ENCODE data around the gene PLCL1. TPM values are rescaled to one million over a fixed set of nuclear protein-coding genes. Genes with fewer than 3 reads are reported as not detected.

The PLCL1 gene
- polyA plus RNA-seq, 3 donors, result 0.69 to 1.4 (median 0.79) TPM

DNA sequence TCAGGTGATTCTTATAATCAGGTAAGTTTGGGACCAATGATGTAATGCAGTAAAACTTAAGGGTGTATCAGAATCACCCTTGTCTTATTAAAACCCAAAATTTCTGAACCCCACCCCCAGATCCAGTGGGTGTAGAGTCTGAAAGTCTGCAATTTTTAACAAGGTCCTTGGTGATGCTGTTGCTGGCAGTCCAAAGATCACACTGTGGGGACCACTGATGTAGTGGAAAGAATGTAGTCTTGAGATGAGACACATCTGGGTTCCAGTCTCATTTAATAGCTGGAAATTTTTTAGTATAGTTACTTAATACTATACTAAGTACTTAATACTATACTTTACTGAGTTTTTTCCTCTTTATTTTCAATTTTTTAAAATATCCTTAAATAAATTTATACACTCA lies 258.4 kb downstream of the PLCL1 start:
- no peak for DNase-seq
- Histone ChIP-seq H3K27me3 (ENCODE audit: control insufficient read depth in 2 of 2, insufficient read depth in 2 of 2, low read length in 2 of 2) (no peaks in the 10 kb centered on the region), H3K4me2 (replicated peaks; ENCODE audit: extremely low read depth, low read length, poor library complexity, severe bottlenecking) (no peak overlapping the region), H3K27ac (ENCODE audit: low read depth in 1 of 2, low read length in 2 of 2) (no peak overlapping the region), H3K4me3 (replicated peaks in 1 of 3; ENCODE audit: low read depth in 2 of 3, low read length in 3 of 3) (no peak overlapping the region), H3K4me1 (ENCODE audit: control insufficient read depth in 1 of 2, insufficient read depth in 2 of 2, low read length in 2 of 2) (no peaks in the 10 kb centered on the region), H3K79me2 (ENCODE audit: insufficient read depth, low read length) (no peaks in the 10 kb centered on the region), H2AFZ (ENCODE audit: insufficient read depth, low read depth, low read length, poor library complexity, severe bottlenecking) (no peak overlapping the region), H3K9me3 (replicated peaks in 1 of 2; ENCODE audit: control insufficient read depth in 1 of 2, insufficient read depth in 1 of 2, low read length in 2 of 2) (no peaks in the 10 kb centered on the region), H4K20me1 (ENCODE audit: insufficient read depth, low read length) (no peaks in the 10 kb centered on the region), H3K36me3 (replicated peaks in 1 of 2; ENCODE audit: control insufficient read depth in 1 of 2, insufficient read depth in 2 of 2, low read length in 2 of 2) (no peaks in the 10 kb centered on the region), H3K9ac (ENCODE audit: insufficient read depth, low read length, poor library complexity, severe bottlenecking) (no peak overlapping the region)
- Mint-ChIP-seq H3K27ac (no peak overlapping the region), H3K4me3 (no peak overlapping the region), H3K9me3 (peaks cover 0 to 1% (median 0%) of the 10 kb centered on the region in 7 donors), H3K27me3 (ENCODE audit: low read depth in 3 of 3) (peaks cover 1 to 3% (median 2%) of the 10 kb centered on the region in 3 donors), H3K4me1 (no peaks in the 10 kb centered on the region), H3K36me3 (no peaks in the 10 kb centered on the region)
- no peak for TF ChIP-seq CTCF (IDR thresholded peaks at IDR 0.05)
- intact Hi-C loops (cut with micrococcal nuclease), result no loop called here

DNA sequence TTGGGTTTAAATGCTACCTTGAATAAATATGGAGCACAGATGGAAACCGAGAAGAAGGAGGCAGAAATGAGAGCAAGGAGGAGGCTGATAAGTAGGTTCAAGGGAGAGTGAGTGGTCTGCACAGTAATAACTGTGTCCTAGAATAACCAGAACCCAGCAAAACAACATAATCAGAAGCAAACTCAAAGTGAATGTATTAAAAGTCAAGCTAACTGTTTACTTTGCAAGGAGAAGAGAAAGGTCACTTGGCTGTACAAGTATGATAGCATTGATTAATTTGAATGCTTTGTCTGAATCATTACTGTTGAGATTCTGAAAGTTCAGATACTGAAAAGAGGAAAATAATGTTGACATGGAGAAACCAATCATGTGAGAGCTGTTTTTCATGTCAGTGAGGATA lies 258.8 kb downstream of the PLCL1 start:
- Histone ChIP-seq H2AFZ (ENCODE audit: insufficient read depth, low read depth, low read length, poor library complexity, severe bottlenecking) (no peak overlapping the region), H3K27ac (ENCODE audit: low read depth in 1 of 2, low read length in 2 of 2) (no peak overlapping the region), H3K9me3 (replicated peaks in 1 of 2; ENCODE audit: control insufficient read depth in 1 of 2, insufficient read depth in 1 of 2, low read length in 2 of 2) (no peaks in the 10 kb centered on the region), H3K27me3 (ENCODE audit: control insufficient read depth in 2 of 2, insufficient read depth in 2 of 2, low read length in 2 of 2) (no peaks in the 10 kb centered on the region), H3K36me3 (replicated peaks in 1 of 2; ENCODE audit: control insufficient read depth in 1 of 2, insufficient read depth in 2 of 2, low read length in 2 of 2) (no peaks in the 10 kb centered on the region), H3K9ac (ENCODE audit: insufficient read depth, low read length, poor library complexity, severe bottlenecking) (no peak overlapping the region), H3K4me3 (replicated peaks in 1 of 3; ENCODE audit: low read depth in 2 of 3, low read length in 3 of 3) (no peak overlapping the region), H3K79me2 (ENCODE audit: insufficient read depth, low read length) (no peaks in the 10 kb centered on the region), H4K20me1 (ENCODE audit: insufficient read depth, low read length) (no peaks in the 10 kb centered on the region), H3K4me1 (ENCODE audit: control insufficient read depth in 1 of 2, insufficient read depth in 2 of 2, low read length in 2 of 2) (no peaks in the 10 kb centered on the region), H3K4me2 (replicated peaks; ENCODE audit: extremely low read depth, low read length, poor library complexity, severe bottlenecking) (no peak overlapping the region)
- no peak for TF ChIP-seq CTCF (IDR thresholded peaks at IDR 0.05)
- H3K27me3 Mint-ChIP-seq (ENCODE audit: low read depth in 3 of 3), result peaks cover 1 to 3% (median 2%) of the 10 kb centered on the region in 3 donors
- peaks cover 0 to 1% (median 0%) of the 10 kb centered on the region in 7 donors for H3K9me3 Mint-ChIP-seq
- WGBS (ENCODE audit: insufficient coverage), result no CpG with 5 or more reads among the region's 1 CpG
- DNase-seq, result no peak
- no peaks in the 10 kb centered on the region for H3K36me3 Mint-ChIP-seq
- H3K4me3 Mint-ChIP-seq, result no peak overlapping the region
- intact Hi-C loops (cut with micrococcal nuclease), result no loop called here
- no peaks in the 10 kb centered on the region for H3K4me1 Mint-ChIP-seq
- H3K27ac Mint-ChIP-seq, result no peak overlapping the region

Measured in CD14-positive monocyte (primary cell).